ENCODE results near the gene CDH4. TPM values are rescaled to one million over a fixed set of nuclear protein-coding genes. Genes with fewer than 3 reads are reported as not detected.

Gene CDH4
- total RNA-seq, 2 donors from 2014 or later: 0.07 to 0.94 TPM

GRCh38 chr20:61360940-61361339, 108.9 kb downstream of the CDH4 start:
- no peaks in the 10 kb centered on the region for H3K4me1 ChIP-seq
- no peak overlapping the region for H3K4me3 ChIP-seq
- H3K9me3 ChIP-seq: no peaks in the 10 kb centered on the region
- TF ChIP-seq CTCF (IDR thresholded peaks at IDR 0.05): no peak
- DNase-seq (ENCODE audit: low spot score): no peak
- no peak overlapping the region for H3K27ac ChIP-seq
- no peaks in the 10 kb centered on the region for H3K27me3 ChIP-seq
- no peaks in the 10 kb centered on the region for H3K36me3 ChIP-seq

- TF ChIP-seq CTCF (IDR thresholded peaks at IDR 0.05): no peak
- no peak for DNase-seq (ENCODE audit: low spot score)
- H3K4me1 ChIP-seq: no peaks in the 10 kb centered on the region
- H3K36me3 ChIP-seq: no peaks in the 10 kb centered on the region
- no peak overlapping the region for H3K27ac ChIP-seq
- H3K4me3 ChIP-seq: no peak overlapping the region
- H3K9me3 ChIP-seq: no peaks in the 10 kb centered on the region
- no peaks in the 10 kb centered on the region for H3K27me3 ChIP-seq
Observed at GRCh38 chr20:61361501-61361900, 109.4 kb downstream of the CDH4 start.

- Histone ChIP-seq H3K27me3 (no peaks in the 10 kb centered on the region), H3K36me3 (no peaks in the 10 kb centered on the region), H3K4me3 (no peak overlapping the region), H3K9me3 (no peaks in the 10 kb centered on the region), H3K27ac (no peak overlapping the region), H3K4me1 (no peaks in the 10 kb centered on the region)
- no peak for TF ChIP-seq CTCF (IDR thresholded peaks at IDR 0.05)
- DNase-seq (ENCODE audit: low spot score): no peak
Observed at GRCh38 chr20:61364147-61364546, 112.1 kb downstream of the CDH4 start.

GRCh38 chr20:61366914-61367313, 114.9 kb downstream of the CDH4 start:
- Histone ChIP-seq H3K36me3 (no peaks in the 10 kb centered on the region), H3K27me3 (no peaks in the 10 kb centered on the region), H3K9me3 (no peaks in the 10 kb centered on the region), H3K4me3 (no peak overlapping the region), H3K27ac (no peak overlapping the region), H3K4me1 (no peaks in the 10 kb centered on the region)
- TF ChIP-seq CTCF (IDR thresholded peaks at IDR 0.05): no peak
- no peak for DNase-seq (ENCODE audit: low spot score)

- TF ChIP-seq CTCF (IDR thresholded peaks at IDR 0.05): no peak
- Histone ChIP-seq H3K4me3 (no peak overlapping the region), H3K9me3 (no peaks in the 10 kb centered on the region), H3K36me3 (no peaks in the 10 kb centered on the region), H3K27ac (no peak overlapping the region), H3K4me1 (no peaks in the 10 kb centered on the region), H3K27me3 (no peaks in the 10 kb centered on the region)
- no peak for DNase-seq (ENCODE audit: low spot score)
Observed at GRCh38 chr20:61369731-61370520, 117.9 kb downstream of the CDH4 start.

- H3K4me3 ChIP-seq: no peak overlapping the region
- no peaks in the 10 kb centered on the region for H3K4me1 ChIP-seq
- no peaks in the 10 kb centered on the region for H3K27me3 ChIP-seq
- H3K36me3 ChIP-seq: no peaks in the 10 kb centered on the region
- H3K27ac ChIP-seq: no peak overlapping the region
- no peaks in the 10 kb centered on the region for H3K9me3 ChIP-seq
- TF ChIP-seq CTCF (IDR thresholded peaks at IDR 0.05): no peak
- DNase-seq (ENCODE audit: low spot score): no peak
Observed at GRCh38 chr20:61370841-61371303, 118.8 kb downstream of the CDH4 start.
